ENCODE results near the gene MKLN1. TPM values are rescaled to one million over a fixed set of nuclear protein-coding genes. Genes with fewer than 3 reads are reported as not detected.

The MKLN1 gene
- total RNA-seq, 1 experiment from 2014 or later: 61.1 TPM

GRCh38 chr7:131300078-131300477 lies 27.6 kb upstream of the MKLN1 start:
- peaks cover 21% of the 10 kb centered on the region for H3F3A ChIP-seq (ENCODE audit: insufficient read depth, low read depth)
- H3K9me2 ChIP-seq (ENCODE audit: insufficient read depth): no peaks in the 10 kb centered on the region
- H4K20me1 ChIP-seq (ENCODE audit: insufficient read depth): no peaks in the 10 kb centered on the region
- H3K27ac ChIP-seq: no peak overlapping the region
- TF ChIP-seq CTCF (conservative IDR thresholded peaks at IDR 0.05): no peak
- TF ChIP-seq EZH2 (IDR thresholded peaks at IDR 0.05; ENCODE audit: low read depth): no peak
- peaks cover 17% of the 10 kb centered on the region for H3K4me1 ChIP-seq (replicated peaks; ENCODE audit: insufficient read depth)
- H3K36me3 ChIP-seq (ENCODE audit: low read depth): no peaks in the 10 kb centered on the region
- POLR2A ChIA-PET (ENCODE audit: unreplicated experiment): interaction anchor here (0.6 kb wide), 1 partner anchor 205 kb away, joined by 7 read pairs; no protein-coding TSS in a partner anchor
- CTCF ChIA-PET: no interaction called here
- BruUV-seq (replicated peaks): no TSS peak
- H3K79me2 ChIP-seq (ENCODE audit: low read depth): no peaks in the 10 kb centered on the region
- DNase-seq: no peak
- H3K9me3 ChIP-seq (ENCODE audit: insufficient read depth, low read depth): no peaks in the 10 kb centered on the region
- H3K27me3 ChIP-seq (ENCODE audit: insufficient read depth, low read depth): no peaks in the 10 kb centered on the region
- H3K4me3 ChIP-seq: no peak overlapping the region
- no peak overlapping the region for H3K4me2 ChIP-seq
- intact Hi-C loops (cut with micrococcal nuclease; ENCODE audit: unreplicated experiment): loop anchor here (5.0 kb wide), 1 partner anchor 318 kb away; no protein-coding TSS in a partner anchor
- H2AFZ ChIP-seq: no peak overlapping the region

- BruUV-seq (replicated peaks): no TSS peak
- Histone ChIP-seq H3F3A (ENCODE audit: insufficient read depth, low read depth) (peaks cover 21% of the 10 kb centered on the region), H3K4me2 (no peak overlapping the region), H3K9me2 (ENCODE audit: insufficient read depth) (no peaks in the 10 kb centered on the region), H3K36me3 (ENCODE audit: low read depth) (no peaks in the 10 kb centered on the region), H3K79me2 (ENCODE audit: low read depth) (no peaks in the 10 kb centered on the region), H4K20me1 (ENCODE audit: insufficient read depth) (no peaks in the 10 kb centered on the region), H3K9me3 (ENCODE audit: insufficient read depth, low read depth) (peaks cover 2% of the 10 kb centered on the region; the same call in 1 of the 2 replicates), H2AFZ (no peak overlapping the region), H3K4me3 (no peak overlapping the region), H3K27me3 (ENCODE audit: insufficient read depth, low read depth) (no peaks in the 10 kb centered on the region), H3K4me1 (replicated peaks; ENCODE audit: insufficient read depth) (peaks cover 17% of the 10 kb centered on the region), H3K27ac (no peak overlapping the region)
- intact Hi-C loops (cut with micrococcal nuclease; ENCODE audit: unreplicated experiment): loop anchor here (5.0 kb wide), 1 partner anchor 319 kb away; no protein-coding TSS in a partner anchor
- ChIA-PET POLR2A (ENCODE audit: unreplicated experiment) (interaction anchor here (0.6 kb wide), 1 partner anchor 206 kb away, joined by 7 read pairs; no protein-coding TSS in a partner anchor), CTCF (no interaction called here)
- TF ChIP-seq EZH2 (IDR thresholded peaks at IDR 0.05; ENCODE audit: low read depth): no peak
- TF ChIP-seq CTCF (conservative IDR thresholded peaks at IDR 0.05): no peak
- no peak for DNase-seq
Observed at GRCh38 chr7:131300572-131301466, 26.9 kb upstream of the MKLN1 start.

- CTCF ChIA-PET: no interaction called here
- Histone ChIP-seq H3K9me3 (ENCODE audit: insufficient read depth, low read depth) (peaks cover 15% of the 10 kb centered on the region), H3K27me3 (ENCODE audit: insufficient read depth, low read depth) (no peaks in the 10 kb centered on the region), H3F3A (ENCODE audit: insufficient read depth, low read depth) (peaks cover 20% of the 10 kb centered on the region), H3K79me2 (ENCODE audit: low read depth) (no peaks in the 10 kb centered on the region), H2AFZ (no peak overlapping the region), H3K36me3 (ENCODE audit: low read depth) (no peaks in the 10 kb centered on the region), H3K4me3 (no peak overlapping the region), H3K9me2 (ENCODE audit: insufficient read depth) (no peaks in the 10 kb centered on the region), H3K4me2 (no peak overlapping the region), H4K20me1 (ENCODE audit: insufficient read depth) (no peaks in the 10 kb centered on the region), H3K27ac (no peak overlapping the region), H3K4me1 (replicated peaks; ENCODE audit: insufficient read depth) (peaks cover 17% of the 10 kb centered on the region)
- BruUV-seq (replicated peaks): no TSS peak
- DNase-seq: no peak
- POLR2A ChIA-PET (ENCODE audit: unreplicated experiment): no interaction called here
- no peak for TF ChIP-seq CTCF (conservative IDR thresholded peaks at IDR 0.05)
- TF ChIP-seq EZH2 (IDR thresholded peaks at IDR 0.05; ENCODE audit: low read depth): no peak
- intact Hi-C loops (cut with micrococcal nuclease; ENCODE audit: unreplicated experiment): loop anchor here (2.0 to 5.0 kb wide), 2 partner anchors 234 to 320 kb away; no protein-coding TSS in a partner anchor
Observed at GRCh38 chr7:131302446-131302845, 25.2 kb upstream of the MKLN1 start.
